Measurements from ENCODE around the gene YIPF5. TPM values are rescaled to one million over a fixed set of nuclear protein-coding genes. Genes with fewer than 3 reads are reported as not detected.

YIPF5 gene
- total RNA-seq, 4 donors from 2014 or later = 29.6 to 47.9 (median 39.8) TPM

- no peak for TF ChIP-seq CTCF (IDR thresholded peaks at IDR 0.05; ENCODE audit: low read depth)
These were observed 43.8 kb downstream of the YIPF5 start for GRCh38 chr5:144126707-144127106.

- no peak for TF ChIP-seq CTCF (IDR thresholded peaks at IDR 0.05; ENCODE audit: low read depth)
These were observed 45.2 kb downstream of the YIPF5 start for GRCh38 chr5:144125163-144125726.

GRCh38 chr5:144122641-144123040, 47.8 kb downstream of the YIPF5 start:
- no peak for TF ChIP-seq CTCF (IDR thresholded peaks at IDR 0.05; ENCODE audit: low read depth)

- TF ChIP-seq CTCF (IDR thresholded peaks at IDR 0.05; ENCODE audit: low read depth) = no peak
These were observed 48.4 kb downstream of the YIPF5 start for GRCh38 chr5:144122081-144122480.

GRCh38 chr5:144121577-144121976, 48.9 kb downstream of the YIPF5 start:
- TF ChIP-seq CTCF (IDR thresholded peaks at IDR 0.05; ENCODE audit: low read depth) = no peak

GRCh38 chr5:144120661-144121180, 49.7 kb downstream of the YIPF5 start:
- no peak for TF ChIP-seq CTCF (IDR thresholded peaks at IDR 0.05; ENCODE audit: low read depth)

GRCh38 chr5:144117412-144117811, 53.0 kb downstream of the YIPF5 start:
- TF ChIP-seq CTCF (IDR thresholded peaks at IDR 0.05; ENCODE audit: low read depth) = no peak

Data from subcutaneous adipose tissue (tissue), 4 donors.